Measurements from ENCODE around the gene SPATA1. TPM values are rescaled to one million over a fixed set of nuclear protein-coding genes. Genes with fewer than 3 reads are reported as not detected.
"Not testable (repeated sequence)": the region's sequence is repeated elsewhere in the genome, so short reads cannot be mapped to it uniquely, and the experiment has no call there.

The SPATA1 gene
- total and polyA plus RNA-seq, 2 donors from 2014 or later: 0.62 to 2.5 TPM

DNA sequence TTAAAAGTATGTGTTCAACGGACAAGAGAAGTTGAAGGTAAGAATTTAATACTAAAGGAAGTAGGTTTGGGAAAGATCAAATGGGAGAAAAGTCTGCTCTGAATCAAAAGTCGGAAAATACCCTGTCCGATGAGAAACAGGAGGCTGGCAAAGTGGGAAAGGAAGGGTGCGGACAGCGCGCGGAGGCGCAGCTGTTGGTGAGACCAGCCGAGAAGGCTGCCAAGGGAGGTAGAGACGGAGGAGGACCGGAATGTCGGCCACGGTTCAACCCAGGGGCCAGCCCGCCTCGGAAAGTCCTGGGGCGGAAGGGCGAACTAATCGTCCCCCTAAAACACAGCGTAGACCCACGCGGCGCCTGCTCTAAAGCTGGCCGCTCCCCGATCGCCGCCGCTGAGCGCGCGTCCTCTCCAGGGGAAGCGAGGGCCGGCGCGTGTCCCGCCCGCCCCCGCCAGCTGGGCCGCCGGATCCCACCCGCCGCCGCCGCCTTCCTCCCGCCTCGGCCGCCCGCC, 639 bp upstream of the SPATA1 start:
- Histone ChIP-seq H3K27me3 (ENCODE audit: control insufficient read depth, insufficient read depth, low read length) (no peaks in the 10 kb centered on the region), H3K4me3 (ENCODE audit: low read length in 3 of 3) (peak overlapping the region; percentile 84 to 98 (median 94)), H3K9ac (ENCODE audit: low read length in 3 of 3) (peak overlapping the region; percentile 87 to 99 (median 92)), H3K27ac (ENCODE audit: low read depth in 2 of 2, low read length in 2 of 2) (peak overlapping the region; percentile 94 to 99), H3K4me1 (ENCODE audit: control insufficient read depth in 2 of 3, insufficient read depth in 2 of 3, low read depth in 1 of 3, low read length in 3 of 3) (peaks cover 2 to 16% (median 14%) of the 10 kb centered on the region in 3 donors), H3K9me3 (ENCODE audit: control insufficient read depth in 2 of 3, insufficient read depth in 1 of 3, low read length in 3 of 3) (peaks cover 0 to 5% (median 0%) of the 10 kb centered on the region in 3 donors), H3K36me3 (ENCODE audit: control insufficient read depth in 2 of 3, insufficient read depth in 3 of 3, low read length in 3 of 3) (no peaks in the 10 kb centered on the region)
- DNase-seq (peak in 1 of 5 donors; percentile 80), FAIRE-seq (no peak)
- TF ChIP-seq, protein P1, sequence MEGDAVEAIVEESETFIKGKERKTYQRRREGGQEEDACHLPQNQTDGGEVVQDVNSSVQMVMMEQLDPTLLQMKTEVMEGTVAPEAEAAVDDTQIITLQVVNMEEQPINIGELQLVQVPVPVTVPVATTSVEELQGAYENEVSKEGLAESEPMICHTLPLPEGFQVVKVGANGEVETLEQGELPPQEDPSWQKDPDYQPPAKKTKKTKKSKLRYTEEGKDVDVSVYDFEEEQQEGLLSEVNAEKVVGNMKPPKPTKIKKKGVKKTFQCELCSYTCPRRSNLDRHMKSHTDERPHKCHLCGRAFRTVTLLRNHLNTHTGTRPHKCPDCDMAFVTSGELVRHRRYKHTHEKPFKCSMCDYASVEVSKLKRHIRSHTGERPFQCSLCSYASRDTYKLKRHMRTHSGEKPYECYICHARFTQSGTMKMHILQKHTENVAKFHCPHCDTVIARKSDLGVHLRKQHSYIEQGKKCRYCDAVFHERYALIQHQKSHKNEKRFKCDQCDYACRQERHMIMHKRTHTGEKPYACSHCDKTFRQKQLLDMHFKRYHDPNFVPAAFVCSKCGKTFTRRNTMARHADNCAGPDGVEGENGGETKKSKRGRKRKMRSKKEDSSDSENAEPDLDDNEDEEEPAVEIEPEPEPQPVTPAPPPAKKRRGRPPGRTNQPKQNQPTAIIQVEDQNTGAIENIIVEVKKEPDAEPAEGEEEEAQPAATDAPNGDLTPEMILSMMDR (IDR thresholded peaks at IDR 0.05; ENCODE audit: borderline replicate concordance, extremely low read depth, insufficient read depth): no peak
- intact Hi-C loops (cut with DNase I): no loop called here

DNA sequence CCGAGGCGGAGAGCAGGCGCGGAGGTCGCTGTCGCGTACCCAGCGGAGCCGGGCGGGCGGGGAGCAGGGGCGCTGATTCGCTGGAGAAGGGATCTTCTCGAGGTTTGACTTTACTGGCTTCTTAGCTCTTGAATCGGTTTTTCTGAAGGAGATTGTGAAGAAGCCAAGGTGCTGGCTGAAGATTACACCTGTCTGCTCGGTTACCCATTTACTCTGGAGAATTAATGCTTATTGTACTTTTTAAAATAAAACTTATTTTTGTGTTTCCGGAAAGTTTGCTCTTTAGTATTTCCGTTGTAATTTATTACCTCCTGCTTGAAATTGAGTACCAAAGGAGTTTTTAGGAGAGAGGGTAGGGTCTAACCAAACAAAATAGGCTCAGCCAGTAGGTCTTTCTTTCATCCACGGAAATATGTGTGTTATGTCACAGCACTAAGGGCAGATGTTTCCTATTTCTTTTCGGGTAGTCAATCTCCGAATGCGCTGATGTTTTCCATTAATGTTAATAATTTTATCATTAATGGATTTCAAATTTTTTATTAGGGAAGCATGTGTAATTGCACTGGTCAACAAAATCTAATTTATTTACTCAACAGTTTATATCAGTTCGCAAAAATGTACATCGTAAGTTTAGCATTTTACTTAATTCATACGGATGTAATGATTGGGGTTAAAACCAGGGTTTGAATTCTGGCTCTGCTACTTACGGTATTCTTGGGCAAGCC, 705 bp downstream of the SPATA1 start:
- intact Hi-C loops (cut with DNase I): no loop called here
- FAIRE-seq: no peak

DNA sequence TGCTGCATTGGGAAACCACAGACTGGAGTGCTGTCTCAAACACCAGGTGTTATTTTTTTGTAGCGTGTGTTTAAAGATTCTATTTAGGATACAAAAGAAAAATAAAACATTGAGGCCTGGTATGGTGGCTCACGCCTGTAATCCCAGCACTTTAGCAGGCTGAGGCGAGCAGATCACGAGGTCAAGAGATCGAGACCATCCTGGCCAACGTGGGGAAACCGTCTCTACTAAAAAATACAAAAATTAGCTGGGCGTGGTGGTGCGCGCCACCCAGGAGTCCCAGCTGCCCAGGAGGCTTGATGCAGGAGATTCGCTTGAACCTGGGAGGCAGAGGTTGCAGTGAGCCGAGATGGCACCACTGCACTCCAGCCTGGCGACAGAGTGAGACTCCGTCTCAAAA, 1.7 kb downstream of the SPATA1 start:
- H3K4me3 ChIP-seq (ENCODE audit: low read length in 3 of 3); DNase-seq; H3K27me3 ChIP-seq (ENCODE audit: control insufficient read depth, insufficient read depth, low read length); H3K9me3 ChIP-seq (ENCODE audit: control insufficient read depth in 2 of 3, insufficient read depth in 1 of 3, low read length in 3 of 3); H3K9ac ChIP-seq (ENCODE audit: low read length in 3 of 3); intact Hi-C loops (cut with DNase I); FAIRE-seq; H3K36me3 ChIP-seq (ENCODE audit: control insufficient read depth in 2 of 3, insufficient read depth in 3 of 3, low read length in 3 of 3); H3K27ac ChIP-seq (ENCODE audit: low read depth in 2 of 2, low read length in 2 of 2): not testable (repeated sequence)
- peaks cover 2 to 14% (median 11%) of the 10 kb centered on the region in 3 donors for H3K4me1 ChIP-seq (ENCODE audit: control insufficient read depth in 2 of 3, insufficient read depth in 2 of 3, low read depth in 1 of 3, low read length in 3 of 3)

More for the DNA sequence above, 705 bp downstream of the SPATA1 start:
- peaks cover 2 to 14% (median 13%) of the 10 kb centered on the region in 3 donors for H3K4me1 ChIP-seq (ENCODE audit: control insufficient read depth in 2 of 3, insufficient read depth in 2 of 3, low read depth in 1 of 3, low read length in 3 of 3)
- H3K27me3 ChIP-seq (ENCODE audit: control insufficient read depth, insufficient read depth, low read length): no peaks in the 10 kb centered on the region
- H3K4me3 ChIP-seq (ENCODE audit: low read length in 3 of 3): peak overlapping the region; percentile 82 to 90 (median 84)
- H3K9ac ChIP-seq (ENCODE audit: low read length in 3 of 3): peak overlapping the region; percentile 80 to 82 (median 81)
- peak overlapping the region; percentile 94 to 99 for H3K27ac ChIP-seq (ENCODE audit: low read depth in 2 of 2, low read length in 2 of 2)
- H3K9me3 ChIP-seq (ENCODE audit: control insufficient read depth in 2 of 3, insufficient read depth in 1 of 3, low read length in 3 of 3): peaks cover 0 to 5% (median 0%) of the 10 kb centered on the region in 3 donors
- H3K36me3 ChIP-seq (ENCODE audit: control insufficient read depth in 2 of 3, insufficient read depth in 3 of 3, low read length in 3 of 3): no peaks in the 10 kb centered on the region
- DNase-seq: no peak
- TF ChIP-seq, protein P1 (IDR thresholded peaks at IDR 0.05; ENCODE audit: borderline replicate concordance, extremely low read depth, insufficient read depth): no peak

DNA sequence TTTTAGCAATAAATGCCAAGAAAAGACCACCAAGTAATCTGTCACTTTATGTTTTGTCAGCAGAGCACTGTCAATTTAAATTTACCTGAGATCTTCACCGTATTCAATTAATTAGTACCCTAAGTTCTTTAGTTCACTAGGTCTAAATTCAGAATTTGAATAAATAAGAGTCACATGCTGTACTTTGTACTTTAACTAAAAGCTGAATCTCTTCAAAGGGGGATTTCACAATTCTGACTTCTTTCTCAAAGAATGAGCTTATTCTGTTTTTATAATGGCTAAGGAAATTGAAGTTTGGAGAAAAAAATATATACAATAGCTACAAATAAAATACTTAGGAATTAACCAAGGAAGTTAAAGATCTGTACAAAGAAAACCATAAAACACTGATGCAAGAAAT, 2.3 kb downstream of the SPATA1 start:
- intact Hi-C loops (cut with DNase I): no loop called here

More for the DNA sequence above, 2.3 kb downstream of the SPATA1 start:
- TF ChIP-seq, protein P1 (IDR thresholded peaks at IDR 0.05; ENCODE audit: borderline replicate concordance, extremely low read depth, insufficient read depth): no peak
- no peak overlapping the region for H3K27ac ChIP-seq (ENCODE audit: low read depth in 2 of 2, low read length in 2 of 2)
- H3K9me3 ChIP-seq (ENCODE audit: control insufficient read depth in 2 of 3, insufficient read depth in 1 of 3, low read length in 3 of 3): peaks cover 0 to 5% (median 0%) of the 10 kb centered on the region in 3 donors
- no peaks in the 10 kb centered on the region for H3K27me3 ChIP-seq (ENCODE audit: control insufficient read depth, insufficient read depth, low read length)
- FAIRE-seq (no peak), DNase-seq (no peak)
- no peak overlapping the region for H3K4me3 ChIP-seq (ENCODE audit: low read length in 3 of 3)
- H3K9ac ChIP-seq (ENCODE audit: low read length in 3 of 3): no peak overlapping the region
- H3K4me1 ChIP-seq (ENCODE audit: control insufficient read depth in 2 of 3, insufficient read depth in 2 of 3, low read depth in 1 of 3, low read length in 3 of 3): peaks cover 2 to 9% (median 7%) of the 10 kb centered on the region in 3 donors
- no peaks in the 10 kb centered on the region for H3K36me3 ChIP-seq (ENCODE audit: control insufficient read depth in 2 of 3, insufficient read depth in 3 of 3, low read length in 3 of 3)

Measured in kidney (tissue), 14 donors.